ENCODE data around the gene FRY. TPM values are rescaled to one million over a fixed set of nuclear protein-coding genes. Genes with fewer than 3 reads are reported as not detected.

Gene FRY
- total and polyA plus RNA-seq, 2 of the 13 experiments (the other 11 are each of a cell fraction or from before 2014, with no cell fraction given): 8.2 to 13.1 TPM

DNA sequence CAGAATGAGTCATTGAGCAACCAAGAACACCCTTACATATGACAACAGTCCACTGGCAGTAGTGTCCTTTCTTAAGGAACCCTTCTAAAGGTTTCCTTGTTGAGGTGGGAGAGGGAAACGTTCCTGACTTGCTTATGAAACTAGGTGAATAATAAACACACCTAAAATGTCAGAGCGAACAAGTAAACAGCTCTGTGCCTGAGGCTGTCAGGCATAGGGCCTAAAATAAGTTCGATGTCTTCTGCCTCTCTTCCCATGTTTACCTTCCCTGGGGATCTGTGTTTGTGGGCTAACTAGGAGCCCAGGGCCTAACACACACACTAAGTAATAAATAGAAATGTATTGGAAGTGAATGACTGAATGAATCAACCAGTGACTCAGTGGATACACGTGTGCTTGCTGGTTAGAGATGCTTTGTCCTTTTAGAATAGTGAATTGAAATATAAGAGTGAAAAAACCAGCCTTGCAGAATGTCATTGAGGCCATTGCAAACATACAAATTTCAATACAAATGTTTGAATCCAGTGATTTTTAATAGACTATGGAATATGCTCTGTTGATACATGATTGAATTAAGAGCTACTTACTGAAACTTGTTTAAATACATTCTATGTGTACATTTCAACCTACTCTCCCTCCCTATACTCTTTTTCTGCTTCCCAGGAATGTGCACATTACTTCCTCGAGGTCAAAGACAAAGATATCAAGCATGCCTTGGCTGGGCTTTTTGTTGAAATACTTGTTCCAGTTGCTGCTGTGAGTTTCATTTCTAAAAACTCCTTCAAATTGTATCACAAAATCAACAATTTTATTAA, 102.9 kb downstream of the FRY start:
- TF ChIP-seq AGO2 (optimal IDR thresholded peaks at IDR 0.05; ENCODE audit: low read depth, low read length) (no peak), RCOR2 (CRISPR knock-in tag; IDR thresholded peaks at IDR 0.05) (no peak), BCL6 (CRISPR knock-in tag; IDR thresholded peaks at IDR 0.05) (peak; percentile 89), ZMAT3 (CRISPR knock-in tag; conservative IDR thresholded peaks at IDR 0.05) (no peak), ZNF713 (CRISPR knock-in tag; IDR thresholded peaks at IDR 0.05) (no peak), SP1 (IDR thresholded peaks at IDR 0.05) (no peak), SP1 (CRISPR knock-in tag; IDR thresholded peaks at IDR 0.05) (no peak)
- TF ChIP-seq, protein P1, sequence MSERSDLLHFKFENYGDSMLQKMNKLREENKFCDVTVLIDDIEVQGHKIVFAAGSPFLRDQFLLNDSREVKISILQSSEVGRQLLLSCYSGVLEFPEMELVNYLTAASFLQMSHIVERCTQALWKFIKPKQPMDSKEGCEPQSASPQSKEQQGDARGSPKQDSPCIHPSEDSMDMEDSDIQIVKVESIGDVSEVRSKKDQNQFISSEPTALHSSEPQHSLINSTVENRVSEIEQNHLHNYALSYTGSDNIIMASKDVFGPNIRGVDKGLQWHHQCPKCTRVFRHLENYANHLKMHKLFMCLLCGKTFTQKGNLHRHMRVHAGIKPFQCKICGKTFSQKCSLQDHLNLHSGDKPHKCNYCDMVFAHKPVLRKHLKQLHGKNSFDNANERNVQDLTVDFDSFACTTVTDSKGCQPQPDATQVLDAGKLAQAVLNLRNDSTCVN (CRISPR knock-in tag; IDR thresholded peaks at IDR 0.05; ENCODE audit: borderline replicate concordance): no peak
- no peaks in the 10 kb centered on the region for H3K27me3 ChIP-seq (ENCODE audit: control insufficient read depth in 1 of 2, insufficient read depth in 2 of 2, low read length in 2 of 2)

More for the DNA sequence above, 102.9 kb downstream of the FRY start:
- Histone ChIP-seq H3K79me2 (ENCODE audit: insufficient read depth, low read length) (no peaks in the 10 kb centered on the region), H2AFZ (ENCODE audit: low read length) (no peak overlapping the region), H3K4me1 (ENCODE audit: insufficient read depth, low read length) (peaks cover 33% of the 10 kb centered on the region), H3K36me3 (replicated peaks in 1 of 2; ENCODE audit: control insufficient read depth in 1 of 2, insufficient read depth in 2 of 2, low read length in 2 of 2) (peaks cover 2% of the 10 kb centered on the region in 2 experiments; a peak in 1 of 5 replicates), H4K20me1 (ENCODE audit: insufficient read depth, low read length) (no peaks in the 10 kb centered on the region), H3K4me2 (ENCODE audit: low read depth, low read length) (no peak overlapping the region), H3K9ac (ENCODE audit: insufficient read depth, low read depth, low read length) (no peak overlapping the region), H3K9me3 (ENCODE audit: low read length) (no peaks in the 10 kb centered on the region), H3K27ac (ENCODE audit: extremely low read length, insufficient read depth, low read length) (no peak overlapping the region), H3K4me3 (replicated peaks in 1 of 3; ENCODE audit: insufficient read depth in 1 of 3, low read depth in 2 of 3, low read length in 3 of 3) (no peak overlapping the region)
- BruUV-seq (replicated peaks): no TSS peak
- POLR2A ChIA-PET: no interaction called here
- intact Hi-C loops (cut with micrococcal nuclease; ENCODE audit: unreplicated experiment) (no loop called here), in situ Hi-C loops (cut with HindIII; ENCODE audit: extremely low pct_ligation_motif_present, low pct_unique_long_range_greater_than_20kb) (loop anchor here (25.0 kb wide), 1 partner anchor 97 kb away; the partner anchor contains the start of gene FRY)
- DNase-seq (ENCODE audit: low spot score) (peak; percentile 18), ATAC-seq (no peak), FAIRE-seq (no peak)
- CTCF ChIA-PET (ENCODE audit: low intra/inter-chr PET ratio, low total read pairs): no interaction called here
- WGBS (ENCODE audit: low lambda C conversion rate): 74% methylated on average over 5 of the region's 5 CpGs

Data from HepG2 (cell line).